Endothelial cell of umbilical vein (primary cell): ENCODE data around the gene SIM2. TPM values are rescaled to one million over a fixed set of nuclear protein-coding genes. Genes with fewer than 3 reads are reported as not detected.

Experiments
- BruUV-seq: library from RNA; stranded (reverse); fragments of 400-500 nt; replicated peaks from 2 replicates; lab custom pipeline; 2021; lab: Mats Ljungman, UMichigan
- CTCF ChIA-PET: fragments of 300-600, 350-600 bp; sonication (Branson Sonifier 250); formaldehyde crosslinking; loops from one replicate; lab custom pipeline; 2021; ENCODE audit warnings: antibody characterized with exemption, inconsistent platforms; lab: Charles Lee
- POLR2A ChIA-PET: fragments of 300-600, 350-600 bp; sonication (Branson Sonifier 250); formaldehyde crosslinking; loops from one replicate; lab custom pipeline; 2021; ENCODE audit warnings: antibody characterized with exemption, inconsistent platforms; lab: Charles Lee
- DNase-seq: peaks from one replicate; pipeline ENCODE4 v3.0.0-alpha.2; 2011; ENCODE audit warnings: low read depth, low spot score
- FAIRE-seq: peaks from 2 replicates; lab custom pipeline; 2011; peaks lifted over from hg19 to GRCh38; lab: Jason Lieb, UNC
- H2AFZ ChIP-seq: 2 replicates; pipeline ENCODE4 v1.6.0; 2012; ENCODE audit warnings: low read depth, low read length, control low read depth, inconsistent platforms
- H3K27ac ChIP-seq: 2 replicates; pipeline ENCODE4 v1.5.1; 2011; ENCODE audit warnings: low read depth, mild to moderate bottlenecking, control low read depth, low read length, moderate library complexity; ENCODE audit not compliant: insufficient read depth
- H3K27me3 ChIP-seq, 2 experiments: 2 replicates each; pipeline versions ENCODE4 v1.6.0 to v1.6.1; 2011; ENCODE audit warnings: low read length in 2 of 2, mixed read lengths in 1 of 2; ENCODE audit not compliant: control insufficient read depth in 2 of 2, insufficient read depth in 2 of 2
- H3K36me3 ChIP-seq, 2 experiments: 2 replicates in 1 of 2; 3 replicates in 1 of 2; pipeline ENCODE4 v1.5.1; 2011; ENCODE audit warnings: low read length in 2 of 2, mild to moderate bottlenecking in 1 of 2, moderate library complexity in 1 of 2; ENCODE audit not compliant: control insufficient read depth in 2 of 2, insufficient read depth in 2 of 2; ENCODE audit errors: extremely low read depth in 1 of 2
- H3K4me1 ChIP-seq: 3 replicates; pipeline ENCODE4 v1.5.1; 2011; ENCODE audit warnings: mild to moderate bottlenecking, low read length; ENCODE audit not compliant: control insufficient read depth, insufficient read depth; ENCODE audit errors: extremely low read depth
- H3K4me2 ChIP-seq: 2 replicates; pipeline ENCODE4 v1.6.1; 2011; ENCODE audit warnings: low read length, control low read depth, mixed read lengths; ENCODE audit not compliant: insufficient read depth
- H3K4me3 ChIP-seq, 3 experiments: fragments of 200-600 bp in 1 of 3; sonication (generic), shearing (Covaris generic) in 1 of 3; replicated peaks in 1 of 3; 2 replicates each; pipeline ENCODE4 v1.5.1; 2011 to 2016; ENCODE audit warnings: control low read depth in 3 of 3, low read length in 3 of 3, mild to moderate bottlenecking in 2 of 3, inconsistent platforms in 1 of 3, low read depth in 1 of 3, moderate library complexity in 1 of 3; ENCODE audit not compliant: insufficient read depth in 1 of 3
- H3K79me2 ChIP-seq: 2 replicates; pipeline ENCODE4 v1.6.0; 2012; ENCODE audit warnings: low read length, inconsistent platforms; ENCODE audit not compliant: control insufficient read depth, insufficient read depth
- H3K9ac ChIP-seq: replicated peaks from 2 replicates; pipeline ENCODE3; 2011; ENCODE audit warnings: low read length, control low read depth; ENCODE audit not compliant: insufficient read depth; ENCODE audit errors: extremely low read depth
- H3K9me1 ChIP-seq: replicated peaks from 3 replicates; pipeline ENCODE4 v1.6.0; 2011; ENCODE audit warnings: mild to moderate bottlenecking, low read length; ENCODE audit not compliant: control insufficient read depth, insufficient read depth; ENCODE audit errors: extremely low read depth
- H3K9me3 ChIP-seq: replicated peaks from 2 replicates; pipeline ENCODE4 v1.5.1; 2012; ENCODE audit warnings: low read length, inconsistent platforms; ENCODE audit not compliant: control insufficient read depth, insufficient read depth
- H4K20me1 ChIP-seq: replicated peaks from 2 replicates; pipeline ENCODE3; 2011; ENCODE audit warnings: mild to moderate bottlenecking, low read length; ENCODE audit not compliant: control insufficient read depth, insufficient read depth; ENCODE audit errors: extremely low read depth
- EZH2 ChIP-seq: IDR thresholded peaks from 2 replicates; pipeline ENCODE4 v1.6.1; 2012; ENCODE audit warnings: borderline replicate concordance, low read depth, mild to moderate bottlenecking, moderate library complexity, low read length, inconsistent platforms; ENCODE audit not compliant: severe bottlenecking
- FOS ChIP-seq: IDR thresholded peaks from 2 replicates; pipeline ENCODE4 v1.6.1; 2011; ENCODE audit warnings: mild to moderate bottlenecking, low read length, moderate library complexity, borderline replicate concordance; ENCODE audit not compliant: insufficient read depth
- GATA2 ChIP-seq: IDR thresholded peaks from 2 replicates; pipeline ENCODE4 v1.7.0; 2011; ENCODE audit warnings: low read depth, mild to moderate bottlenecking, moderate library complexity, mixed read lengths, low read length; ENCODE audit not compliant: insufficient read length, insufficient read depth
- JUN ChIP-seq: IDR thresholded peaks from 2 replicates; pipeline ENCODE4 v1.6.1; 2011; ENCODE audit warnings: borderline replicate concordance, low read depth; ENCODE audit not compliant: insufficient read length, insufficient read depth
- MYC ChIP-seq: IDR thresholded peaks from one replicate; pipeline ENCODE4 v1.6.1; 2011; ENCODE audit warnings: mild to moderate bottlenecking, low read depth, low read length
- POLR2A ChIP-seq: IDR thresholded peaks from 2 replicates; pipeline ENCODE4 v1.6.1; 2012; ENCODE audit warnings: low read depth, mild to moderate bottlenecking, control low read depth, low read length
- POLR2AphosphoS5 ChIP-seq: IDR thresholded peaks from 2 replicates; pipeline ENCODE4 v1.6.1; 2012; ENCODE audit warnings: low read depth, mild to moderate bottlenecking, control low read depth, low read length, moderate library complexity; ENCODE audit not compliant: insufficient read depth
- dilution Hi-C: fragments of 300-500 bp; cut with MboI; formaldehyde crosslinking; loops from one replicate; pipeline ENCODE4 v1.15.0; 2019; ENCODE audit warnings: low sequenced_read_pairs; ENCODE audit not compliant: extremely low pct_ligation_motif_present
- intact Hi-C: fragments of 100-400 bp; cut with micrococcal nuclease; formaldehyde crosslinking; loops from one replicate; pipeline ENCODE4 v1.10.0; 2022
- polyA plus RNA-seq, 4 experiments: library from polyadenylated mRNA; depleted of rRNA in 3 of 4; stranded (reverse) in 3 of 4; unstranded in 1 of 4; fragments of >200 nt; gene quantifications; 2 replicates each; pipeline versions ENCODE4 v1.2.1 to v1.2.3, GENCODE V29; 2011 to 2012; ENCODE audit warnings: missing spikeins in 1 of 4
- total RNA-seq: library from RNA; stranded (reverse); gene quantifications from 2 replicates; pipeline ENCODE4 v1.2.3, GENCODE V29; 2021
- TF ChIP-seq, protein P1 (sequence below), 2 donors: IDR thresholded peaks; 1 replicate in 1 of 2; 2 replicates in 1 of 2; pipeline ENCODE4 v1.5.1; 2011; ENCODE audit warnings: low read length in 2 of 2, mild to moderate bottlenecking in 2 of 2, moderate library complexity in 2 of 2, control low read depth in 1 of 2, inconsistent platforms in 1 of 2, low read depth in 1 of 2; ENCODE audit not compliant: insufficient read depth in 1 of 2; ENCODE audit errors: extremely low read depth in 1 of 2
- TF ChIP-seq, protein P2 (sequence below): IDR thresholded peaks from 2 replicates; pipeline ENCODE4 v1.6.1; 2011; ENCODE audit not compliant: insufficient read depth, insufficient read length

The SIM2 gene
- total and polyA plus RNA-seq, 2 donors (not counting 3 experiments of a cell fraction or from before 2014, with no cell fraction given), result not detected

DNA sequence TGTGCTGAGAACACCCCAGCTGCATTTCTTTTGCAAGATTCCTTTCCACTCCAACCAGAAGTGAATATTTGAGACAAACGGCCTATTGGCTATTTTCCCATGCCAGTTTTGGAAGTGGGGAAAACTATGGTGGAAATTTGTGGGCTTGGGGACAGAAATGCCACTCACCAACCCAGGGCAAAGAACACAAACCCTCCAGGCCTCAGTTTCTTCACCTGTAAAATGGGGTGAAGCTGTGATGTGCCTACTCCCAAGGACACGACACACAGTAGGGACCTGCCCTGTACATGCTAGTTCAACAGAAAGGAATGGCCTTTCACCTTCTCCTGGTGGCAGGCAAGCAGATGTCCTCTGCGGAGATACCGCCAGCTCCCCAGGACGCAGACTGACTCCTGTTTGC is 46.5 kb downstream of the SIM2 start:
- no peak overlapping the region for H3K27ac ChIP-seq
- ChIA-PET POLR2A (no interaction called here), CTCF (interaction anchor here (1.3 to 6.1 kb wide), 5 partner anchors 13 to 182 kb away, joined by 3 to 78 read pairs (median 29); no protein-coding TSS in a partner anchor)
- H3K9me3 ChIP-seq, result no peaks in the 10 kb centered on the region
- DNase-seq, result no peak
- no peak overlapping the region for H3K4me3 ChIP-seq
- H3K4me1 ChIP-seq, result peaks cover 3% of the 10 kb centered on the region
- peaks cover 0 to 9% of the 10 kb centered on the region in 2 experiments for H3K27me3 ChIP-seq
- intact Hi-C loops, result loop anchor here (5.0 kb wide), 1 partner anchor 243 kb away; no protein-coding TSS in a partner anchor
- no peak overlapping the region for H3K9ac ChIP-seq
- no peaks in the 10 kb centered on the region for H3K79me2 ChIP-seq
- H4K20me1 ChIP-seq, result no peaks in the 10 kb centered on the region
- H2AFZ ChIP-seq, result no peak overlapping the region
- dilution Hi-C loops, result no loop called here
- no peaks in the 10 kb centered on the region for H3K36me3 ChIP-seq
- FAIRE-seq, result no peak
- no peak for TF ChIP-seq JUN
- no peak for TF ChIP-seq MYC
- no peak for TF ChIP-seq GATA2
- TF ChIP-seq, protein P1, sequence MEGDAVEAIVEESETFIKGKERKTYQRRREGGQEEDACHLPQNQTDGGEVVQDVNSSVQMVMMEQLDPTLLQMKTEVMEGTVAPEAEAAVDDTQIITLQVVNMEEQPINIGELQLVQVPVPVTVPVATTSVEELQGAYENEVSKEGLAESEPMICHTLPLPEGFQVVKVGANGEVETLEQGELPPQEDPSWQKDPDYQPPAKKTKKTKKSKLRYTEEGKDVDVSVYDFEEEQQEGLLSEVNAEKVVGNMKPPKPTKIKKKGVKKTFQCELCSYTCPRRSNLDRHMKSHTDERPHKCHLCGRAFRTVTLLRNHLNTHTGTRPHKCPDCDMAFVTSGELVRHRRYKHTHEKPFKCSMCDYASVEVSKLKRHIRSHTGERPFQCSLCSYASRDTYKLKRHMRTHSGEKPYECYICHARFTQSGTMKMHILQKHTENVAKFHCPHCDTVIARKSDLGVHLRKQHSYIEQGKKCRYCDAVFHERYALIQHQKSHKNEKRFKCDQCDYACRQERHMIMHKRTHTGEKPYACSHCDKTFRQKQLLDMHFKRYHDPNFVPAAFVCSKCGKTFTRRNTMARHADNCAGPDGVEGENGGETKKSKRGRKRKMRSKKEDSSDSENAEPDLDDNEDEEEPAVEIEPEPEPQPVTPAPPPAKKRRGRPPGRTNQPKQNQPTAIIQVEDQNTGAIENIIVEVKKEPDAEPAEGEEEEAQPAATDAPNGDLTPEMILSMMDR (IDR thresholded peaks at IDR 0.05; ENCODE audit: extremely low read depth in 1 of 2, insufficient read depth in 1 of 2, low read depth in 1 of 2, low read length in 2 of 2), result no peak
- TF ChIP-seq FOS, result no peak
- TF ChIP-seq, protein P2, sequence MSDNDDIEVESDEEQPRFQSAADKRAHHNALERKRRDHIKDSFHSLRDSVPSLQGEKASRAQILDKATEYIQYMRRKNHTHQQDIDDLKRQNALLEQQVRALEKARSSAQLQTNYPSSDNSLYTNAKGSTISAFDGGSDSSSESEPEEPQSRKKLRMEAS, result no peak
- no peak for TF ChIP-seq POLR2A
- no peak for TF ChIP-seq POLR2AphosphoS5
- TF ChIP-seq EZH2, result no peak
- BruUV-seq, result no TSS peak
- no peaks in the 10 kb centered on the region for H3K9me1 ChIP-seq
- no peak overlapping the region for H3K4me2 ChIP-seq
